SK-N-SH (cell line): Measurements from ENCODE around the gene ZC3HAV1L. TPM values are rescaled to one million over a fixed set of nuclear protein-coding genes. Genes with fewer than 3 reads are reported as not detected.

Experiments
- CTCF ChIA-PET: fragments of 300-600, 350-600 bp; formaldehyde crosslinking; extraction: SDS; loops from one replicate; lab custom pipeline; 2021; lab: Yijun Ruan, JAX
- POLR2A ChIA-PET: fragments of 350-600 bp; sonication (Branson Sonifier 250); formaldehyde crosslinking; extraction: SDS; loops from one replicate; lab custom pipeline; 2020; ENCODE audit warnings: antibody characterized with exemption, inconsistent platforms; lab: Yijun Ruan, JAX
- DNase-seq: peaks from one replicate; pipeline ENCODE4 v3.0.0; 2012
- H2AFZ ChIP-seq: fragments of 200-600 bp; sonication (generic); 2 replicates; pipeline ENCODE4 v1.8.1; 2016; ENCODE audit warnings: antibody characterized with exemption, mild to moderate bottlenecking, low read depth
- H3F3A ChIP-seq: fragments of 200-600 bp; sonication (generic); replicated peaks from 2 replicates; pipeline ENCODE3; 2016; ENCODE audit warnings: antibody characterized with exemption, mild to moderate bottlenecking; ENCODE audit not compliant: insufficient read depth
- H3K27ac ChIP-seq, 2 experiments: fragments of 200-500 bp in 1 of 2; fragments of 200-600 bp in 1 of 2; sonication (Bioruptor generic) in 1 of 2; sonication (generic), shearing (Covaris generic) in 1 of 2; 2 replicates each; pipeline versions ENCODE4 v1.5.1 to v1.6.1; 2014 to 2016; ENCODE audit warnings: low read depth in 2 of 2, inconsistent platforms in 1 of 2, low read length in 1 of 2, mild to moderate bottlenecking in 1 of 2, mixed read lengths in 1 of 2
- H3K27me3 ChIP-seq: fragments of 200-600 bp; sonication (generic), shearing (Covaris generic); 2 replicates; pipeline ENCODE4 v1.6.1; 2016; ENCODE audit warnings: mixed run types; ENCODE audit not compliant: insufficient read depth
- H3K36me3 ChIP-seq, 2 experiments: fragments of 200-500 bp in 1 of 2; fragments of 200-600 bp in 1 of 2; sonication (Bioruptor generic) in 1 of 2; sonication (generic) in 1 of 2; replicated peaks in 1 of 2; 2 replicates each; pipeline versions ENCODE3 to v1.5.1; 2014 to 2016; ENCODE audit warnings: low read length in 1 of 2, mild to moderate bottlenecking in 1 of 2; ENCODE audit not compliant: insufficient read depth in 2 of 2, control insufficient read depth in 1 of 2
- H3K4me1 ChIP-seq, 2 experiments: fragments of 200-500 bp in 1 of 2; fragments of 200-600 bp in 1 of 2; sonication (Bioruptor generic) in 1 of 2; sonication (generic), shearing (Covaris generic) in 1 of 2; 2 replicates each; pipeline versions ENCODE4 v1.5.1 to v1.6.1; 2014 to 2016; ENCODE audit warnings: low read depth in 1 of 2, low read length in 1 of 2, mixed run types in 1 of 2; ENCODE audit not compliant: insufficient read depth in 2 of 2, control insufficient read depth in 1 of 2
- H3K4me2 ChIP-seq: fragments of 200-600 bp; sonication (generic), shearing (Covaris generic); 2 replicates; pipeline ENCODE4 v1.6.1; 2017; ENCODE audit warnings: mixed run types
- H3K4me3 ChIP-seq, 2 experiments: fragments of 200-500 bp in 1 of 2; fragments of 200-600 bp in 1 of 2; sonication (Bioruptor generic) in 1 of 2; sonication (generic), shearing (Covaris generic) in 1 of 2; 2 replicates each; pipeline versions ENCODE4 v1.5.1 to v1.8.1; 2014 to 2016; ENCODE audit warnings: low read depth in 2 of 2, inconsistent platforms in 1 of 2, low read length in 1 of 2, mild to moderate bottlenecking in 1 of 2, mixed read lengths in 1 of 2, moderate library complexity in 1 of 2
- H3K79me2 ChIP-seq: fragments of 200-600 bp; sonication (generic); 2 replicates; pipeline ENCODE4 v1.8.1; 2017; ENCODE audit warnings: mild to moderate bottlenecking; ENCODE audit not compliant: insufficient read depth
- H3K9ac ChIP-seq: fragments of 200-600 bp; sonication (generic); 2 replicates; pipeline ENCODE4 v1.6.1; 2017; ENCODE audit warnings: mixed run types
- H3K9me2 ChIP-seq: fragments of 200-600 bp; sonication (generic); 2 replicates; pipeline ENCODE4 v1.6.1; 2017; ENCODE audit warnings: mixed run types
- H3K9me3 ChIP-seq: fragments of 200-600 bp; sonication (generic); 2 replicates; pipeline ENCODE4 v1.6.1; 2017; ENCODE audit warnings: mixed run types, mild to moderate bottlenecking, moderate library complexity
- H4K20me1 ChIP-seq: fragments of 200-600 bp; sonication (generic); 2 replicates; pipeline ENCODE4 v1.6.1; 2017; ENCODE audit warnings: mild to moderate bottlenecking, mixed run types; ENCODE audit not compliant: insufficient read depth
- CHD2 ChIP-seq: fragments of 150-350 bp; IDR thresholded peaks from 2 replicates; pipeline ENCODE4 v1.6.1; 2018; ENCODE audit warnings: low read length; ENCODE audit not compliant: partially characterized antibody
- CTCF ChIP-seq: fragments of 200-600 bp; sonication (generic); IDR thresholded peaks from 2 replicates; pipeline ENCODE4 v1.6.1; 2017; ENCODE audit warnings: antibody characterized with exemption, mild to moderate bottlenecking, moderate library complexity
- ELF1 ChIP-seq: IDR thresholded peaks from 2 replicates; pipeline ENCODE4 v1.4.0; 2012
- EP300 ChIP-seq, 2 experiments: IDR thresholded peaks; 2 replicates each; pipeline versions ENCODE4 v1.4.0 to v1.6.1; 2012; ENCODE audit warnings: borderline replicate concordance in 1 of 2, low read depth in 1 of 2, low read length in 1 of 2
- EZH2phosphoT487 ChIP-seq: fragments of 200-600 bp; sonication (generic); IDR thresholded peaks from 2 replicates; pipeline ENCODE4 v1.6.1; 2017; ENCODE audit warnings: low read depth, mixed run types, mild to moderate bottlenecking, antibody characterized with exemption, moderate library complexity, borderline replicate concordance
- FOXJ3 ChIP-seq: sonication (generic); formaldehyde crosslinking; IDR thresholded peaks from 2 replicates; pipeline ENCODE4 v1.5.1; 2020; ENCODE audit warnings: mild to moderate bottlenecking, missing genetic modification reagents
- FOXM1 ChIP-seq: IDR thresholded peaks from 2 replicates; pipeline ENCODE4 v1.4.0; 2012; ENCODE audit warnings: low read depth, mild to moderate bottlenecking
- GABPA ChIP-seq: IDR thresholded peaks from 2 replicates; pipeline ENCODE4 v1.4.0; 2012; ENCODE audit warnings: low read depth, mild to moderate bottlenecking
- GATA2 ChIP-seq: sonication (generic); formaldehyde crosslinking; IDR thresholded peaks from 2 replicates; pipeline ENCODE4 v1.5.0; 2020; ENCODE audit warnings: mild to moderate bottlenecking, missing genetic modification reagents
- IRF3 ChIP-seq: fragments of 150-350 bp; IDR thresholded peaks from 2 replicates; pipeline ENCODE4 v1.6.1; 2016; ENCODE audit warnings: mild to moderate bottlenecking, low read depth, low read length
- JUND ChIP-seq: IDR thresholded peaks from 2 replicates; pipeline ENCODE4 v1.4.0; 2012
- MXI1 ChIP-seq: IDR thresholded peaks from 2 replicates; pipeline ENCODE4 v1.6.1; 2012; ENCODE audit warnings: mild to moderate bottlenecking, low read depth, low read length, improper control_type of control experiment
- NRF1 ChIP-seq: IDR thresholded peaks from 2 replicates; pipeline ENCODE4 v1.6.1; 2012; ENCODE audit warnings: low read depth, mild to moderate bottlenecking, low read length
- PBX3 ChIP-seq: IDR thresholded peaks from 2 replicates; pipeline ENCODE4; 2012
- POLR2AphosphoS5 ChIP-seq: IDR thresholded peaks from 2 replicates; pipeline ENCODE4 v1.6.1; 2012; ENCODE audit warnings: low read depth, low read length
- RCOR1 ChIP-seq: fragments of 150-350 bp; IDR thresholded peaks from 2 replicates; pipeline ENCODE4 v1.6.1; 2017; ENCODE audit warnings: antibody characterized with exemption, low read length
- REST ChIP-seq: IDR thresholded peaks from 2 replicates; pipeline ENCODE4 v1.6.1; 2012; ENCODE audit warnings: mild to moderate bottlenecking, low read depth, low read length, moderate library complexity
- RFX5 ChIP-seq: IDR thresholded peaks from 2 replicates; pipeline ENCODE4 v1.6.1; 2012; ENCODE audit warnings: mild to moderate bottlenecking, improper control_type of control experiment, low read length
- RXRA ChIP-seq: IDR thresholded peaks from 2 replicates; pipeline ENCODE4 v1.4.0; 2012; ENCODE audit warnings: low read depth, mild to moderate bottlenecking, borderline replicate concordance
- SIN3A ChIP-seq: IDR thresholded peaks from 2 replicates; pipeline ENCODE4 v1.6.1; 2012; ENCODE audit warnings: low read depth, mild to moderate bottlenecking, low read length, moderate library complexity, borderline replicate concordance
- TAF1 ChIP-seq: IDR thresholded peaks from 2 replicates; pipeline ENCODE4 v1.6.1; 2012; ENCODE audit warnings: low read depth, mild to moderate bottlenecking, low read length, moderate library complexity, borderline replicate concordance
- TCF12 ChIP-seq: IDR thresholded peaks from 2 replicates; pipeline ENCODE4 v1.4.0; 2012
- TEAD4 ChIP-seq: IDR thresholded peaks from 2 replicates; pipeline ENCODE4 v1.4.0; 2012; ENCODE audit warnings: mild to moderate bottlenecking, borderline replicate concordance; ENCODE audit not compliant: insufficient read depth
- USF1 ChIP-seq: IDR thresholded peaks from 2 replicates; pipeline ENCODE4 v1.4.0; 2012; ENCODE audit warnings: low read depth, borderline replicate concordance
- YY1 ChIP-seq: IDR thresholded peaks from 2 replicates; pipeline ENCODE4 v1.4.0; 2012; ENCODE audit warnings: low read depth, mild to moderate bottlenecking
- WGBS: methylation state at CpG from one replicate; pipeline ENCODE4 v1.1.6; 2017; ENCODE audit warnings: low lambda C conversion rate; 5-methylcytosine and 5-hydroxymethylcytosine counted together
- polyA plus RNA-seq, 3 experiments: library from polyadenylated mRNA; depleted of rRNA; stranded (reverse); fragments of >200 nt; gene quantifications; 2 replicates each; pipeline ENCODE4 v1.2.3, GENCODE V29; 2012

ZC3HAV1L gene
- 9.7 and 14.5 TPM in 2 replicates for polyA plus RNA-seq (2012; rRNA removed)
- polyA plus RNA-seq (2012; cell fraction: cytosol; rRNA removed) = 9.1 and 10.8 TPM in 2 replicates
- polyA plus RNA-seq (2012; cell fraction: nucleus; rRNA removed) = 27.2 TPM in 2 replicates

GRCh38 chr7:139035586-139036353 is at the start of gene ZC3HAV1L:
Gene ZC3HAV1L (minus strand): TSS chr7:139036042. CDS start chr7:139036017, 25 bp downstream.
- Histone ChIP-seq H3K79me2 (peaks cover 51% of the 10 kb centered on the region), H3K36me3 (peaks cover 21 to 33% of the 10 kb centered on the region in 2 experiments), H3K27ac (peak within 1 kb of the TSS; percentile 54 to 87), H3K4me2 (peak within 1 kb of the TSS; percentile 87), H3K27me3 (no peaks in the 10 kb centered on the region), H3K9ac (peak within 1 kb of the TSS; percentile 84), H3F3A (peaks cover 2% of the 10 kb centered on the region), H3K9me2 (no peaks in the 10 kb centered on the region), H3K4me3 (peak within 1 kb of the TSS; percentile 69 to 86), H2AFZ (peak within 1 kb of the TSS; percentile 93), H3K4me1 (peaks cover 9 to 20% of the 10 kb centered on the region in 2 experiments; a peak in 3 of 4 replicates), H3K9me3 (no peaks in the 10 kb centered on the region), H4K20me1 (peaks cover 4% of the 10 kb centered on the region; the same call in 1 of the 2 replicates)
- POLR2A ChIA-PET = interaction anchor here (1.0 to 1.4 kb wide), 3 partner anchors 19 to 100 kb away, joined by 3 to 5 read pairs (median 5); no protein-coding TSS in a partner anchor
- CTCF ChIA-PET = interaction anchor here (0.7 to 8.7 kb wide), 12 partner anchors 10 to 202 kb away, joined by 3 to 64 read pairs (median 4); no protein-coding TSS in a partner anchor
- DNase-seq = peak; percentile 99
- 12% methylated on average over 9 of the region's 82 CpGs for WGBS
- no peak for TF ChIP-seq GABPA
- no peak for TF ChIP-seq TCF12
- TF ChIP-seq FOXM1 = no peak
- no peak for TF ChIP-seq ELF1
- no peak for TF ChIP-seq EZH2phosphoT487
- TF ChIP-seq SIN3A = peak; percentile 81
- TF ChIP-seq CHD2 = peak; percentile 44
- TF ChIP-seq FOXJ3 = no peak; the same call in 1 of the 2 replicates
- no peak for TF ChIP-seq TEAD4
- TF ChIP-seq RFX5 = no peak
- TF ChIP-seq EP300 (IDR thresholded peaks at IDR 0.05; ENCODE audit: borderline replicate concordance in 1 of 2, low read depth in 1 of 2, low read length in 1 of 2) = peak in 1 of 2 experiments; percentile 5; a peak in 1 of 4 replicates
- peak; percentile 92 for TF ChIP-seq TAF1
- no peak for TF ChIP-seq CTCF
- no peak for TF ChIP-seq GATA2 (CRISPR knock-in tag)
- no peak for TF ChIP-seq USF1
- TF ChIP-seq REST = no peak
- TF ChIP-seq PBX3 = no peak
- peak; percentile 88 for TF ChIP-seq YY1
- peak; percentile 94 for TF ChIP-seq MXI1
- no peak for TF ChIP-seq RXRA
- peak; percentile 93 for TF ChIP-seq POLR2AphosphoS5
- no peak; the same call in 1 of the 2 replicates for TF ChIP-seq RCOR1
- TF ChIP-seq NRF1 = peak; percentile 60
- TF ChIP-seq IRF3 = no peak
- TF ChIP-seq JUND = no peak
